Astrocyte of the hippocampus (primary cell): ENCODE results near the gene PDGFRA.
"Not testable (repeated sequence)": the region's sequence is repeated elsewhere in the genome, so short reads cannot be mapped to it uniquely, and the experiment has no call there.

Experiments used
- DNase-seq: peaks from one replicate; pipeline ENCODE4 v3.0.0; 2011; ENCODE audit warnings: low read depth, low spot score

PDGFRA gene

GRCh38 chr4:54318904-54319303 lies 89.8 kb downstream of the PDGFRA start:
- peak; percentile 55 for DNase-seq

- DNase-seq = peak; percentile 5
Measured at GRCh38 chr4:54320826-54321685, 92.0 kb downstream of the PDGFRA start.

GRCh38 chr4:54322818-54323417 lies 93.8 kb downstream of the PDGFRA start:
- peak; percentile 83 for DNase-seq

GRCh38 chr4:54330896-54331295 lies 101.8 kb downstream of the PDGFRA start:
- DNase-seq = no peak

GRCh38 chr4:54332542-54332941 lies 103.4 kb downstream of the PDGFRA start:
- DNase-seq = no peak

- no peak for DNase-seq
Measured at GRCh38 chr4:54333657-54334056, 104.6 kb downstream of the PDGFRA start.

GRCh38 chr4:54334769-54335168 lies 105.7 kb downstream of the PDGFRA start:
- not testable (repeated sequence) for DNase-seq

GRCh38 chr4:54337009-54337408 lies 107.9 kb downstream of the PDGFRA start:
- no peak for DNase-seq

GRCh38 chr4:54342067-54342466 lies 113.0 kb downstream of the PDGFRA start:
- DNase-seq = not testable (repeated sequence)
